GM12892 (cell line): ENCODE measurements around the gene TTF2. TPM values are rescaled to one million over a fixed set of nuclear protein-coding genes. Genes with fewer than 3 reads are reported as not detected.

ENCODE experiments used
- DNase-seq: peaks from one replicate; pipeline ENCODE4 v3.0.0; 2011; ENCODE audit not compliant: insufficient read length
- FAIRE-seq: peaks from 2 replicates; lab custom pipeline; 2011; peaks lifted over from hg19 to GRCh38; lab: Jason Lieb, UNC
- POLR2A ChIP-seq: IDR thresholded peaks from 2 replicates; pipeline ENCODE4 v1.6.1; 2011; ENCODE audit warnings: low read depth, low read length, control low read depth
- POLR2AphosphoS5 ChIP-seq: IDR thresholded peaks from 2 replicates; pipeline ENCODE4 v1.6.1; 2011; ENCODE audit warnings: low read depth, low read length, control low read depth
- TAF1 ChIP-seq: IDR thresholded peaks from 2 replicates; pipeline ENCODE4 v1.6.1; 2011; ENCODE audit warnings: low read depth, mild to moderate bottlenecking, control low read depth, low read length, borderline replicate concordance
- polyA plus RNA-seq: library from polyadenylated mRNA; unstranded; fragments of >200 nt; gene quantifications from one replicate; pipeline ENCODE4 v1.2.1, GENCODE V29; 2012; ENCODE audit warnings: missing spikeins, inconsistent platforms; ENCODE audit not compliant: missing spikeins

The TTF2 gene
- polyA plus RNA-seq = 96.2 TPM

DNA sequence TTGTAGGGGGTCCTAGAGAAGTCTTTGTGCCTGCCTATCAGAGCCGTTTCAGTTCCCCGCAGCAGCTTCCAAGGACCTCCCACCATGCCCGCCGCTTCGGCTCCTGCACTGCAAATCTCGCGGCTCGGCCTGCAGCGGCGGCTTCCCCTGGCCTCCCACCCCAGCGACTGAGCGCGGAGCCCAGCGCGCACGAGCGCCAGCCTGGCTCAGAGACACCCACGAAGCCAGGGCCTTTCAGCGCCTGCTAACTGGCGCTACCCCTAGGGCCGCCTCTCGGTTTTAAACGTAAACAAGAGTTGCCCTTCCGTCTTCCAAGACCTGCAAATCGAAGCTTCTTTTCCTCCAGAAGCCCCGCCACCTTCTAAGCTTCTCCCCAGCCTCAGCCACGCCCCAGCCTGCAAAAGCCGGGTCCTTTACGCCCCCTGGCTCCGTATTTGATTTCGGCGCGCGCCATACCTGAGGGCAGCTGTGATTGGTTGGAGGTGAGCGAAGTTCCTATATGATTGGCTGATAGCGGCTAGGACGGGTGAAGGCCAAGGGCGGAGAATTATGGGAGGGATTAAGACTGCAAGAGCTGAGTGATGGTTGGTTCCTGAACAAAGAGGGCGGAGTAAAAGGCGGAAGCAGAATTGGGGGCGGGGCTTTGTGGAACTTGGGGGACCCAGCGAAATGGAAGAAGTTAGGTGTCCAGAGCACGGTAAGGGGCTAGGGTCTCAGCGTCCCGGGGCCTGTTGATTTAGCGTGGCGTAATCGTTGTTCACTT lies at the start of gene TTF2:
TTF2 (plus strand) TSS at position 649 of the 763 bp plus-strand sequence; CDS start at position 670, 21 bp downstream.
- FAIRE-seq = peak; percentile 90
- TF ChIP-seq POLR2A (peak; percentile 87), POLR2AphosphoS5 (peak; percentile 86; the same call in 1 of the 2 replicates), TAF1 (peak; percentile 76)

DNA sequence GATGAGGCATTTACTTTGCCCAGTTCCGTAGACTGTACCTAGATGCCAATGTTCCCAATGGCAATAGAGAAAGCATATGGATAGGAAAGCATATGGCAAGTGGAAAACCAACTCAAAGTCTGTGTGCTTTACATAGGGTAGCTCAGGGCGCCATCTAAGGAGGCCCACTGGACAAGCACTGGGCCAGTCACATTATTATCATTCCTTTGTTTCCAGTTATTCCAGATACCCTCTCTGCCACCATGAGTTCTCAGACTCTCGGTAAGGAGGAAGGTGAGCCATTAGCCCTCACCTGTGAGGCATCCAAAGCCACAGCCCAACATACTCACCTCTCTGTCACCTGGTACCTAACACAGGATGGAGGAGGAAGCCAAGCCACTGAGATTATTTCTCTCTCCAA lies 48.8 kb upstream of the TTF2 start:
- no peak for DNase-seq
- no peak for FAIRE-seq
- TF ChIP-seq POLR2A = no peak
- no peak for TF ChIP-seq POLR2AphosphoS5

More for the DNA sequence above, at the start of gene TTF2:
- peak; percentile 86 for DNase-seq

DNA sequence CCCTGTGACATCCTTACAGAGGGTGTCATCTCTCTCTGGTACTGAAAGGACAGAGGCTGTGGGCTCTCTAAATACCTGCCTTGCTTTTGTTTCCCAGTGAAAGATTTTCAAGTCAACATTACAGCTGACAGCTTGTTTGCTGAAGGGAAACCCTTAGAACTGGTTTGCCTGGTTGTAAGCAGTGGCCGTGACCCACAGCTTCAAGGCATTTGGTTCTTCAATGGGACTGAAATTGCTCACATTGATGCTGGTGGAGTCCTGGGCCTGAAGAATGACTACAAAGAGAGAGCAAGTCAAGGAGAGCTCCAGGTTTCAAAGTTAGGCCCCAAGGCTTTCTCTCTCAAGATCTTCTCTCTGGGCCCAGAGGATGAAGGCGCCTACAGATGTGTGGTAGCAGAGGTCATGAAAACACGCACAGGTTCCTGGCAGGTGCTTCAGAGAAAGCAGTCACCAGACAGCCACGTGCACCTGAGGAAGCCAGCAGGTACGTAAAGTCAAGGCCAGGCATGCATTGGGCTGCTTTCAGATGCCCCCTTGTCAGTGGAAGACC lies 46.7 kb upstream of the TTF2 start:
- DNase-seq (no peak), FAIRE-seq (no peak)
- no peak for TF ChIP-seq POLR2A
- no peak for TF ChIP-seq POLR2AphosphoS5
- TF ChIP-seq TAF1 = no peak

DNA sequence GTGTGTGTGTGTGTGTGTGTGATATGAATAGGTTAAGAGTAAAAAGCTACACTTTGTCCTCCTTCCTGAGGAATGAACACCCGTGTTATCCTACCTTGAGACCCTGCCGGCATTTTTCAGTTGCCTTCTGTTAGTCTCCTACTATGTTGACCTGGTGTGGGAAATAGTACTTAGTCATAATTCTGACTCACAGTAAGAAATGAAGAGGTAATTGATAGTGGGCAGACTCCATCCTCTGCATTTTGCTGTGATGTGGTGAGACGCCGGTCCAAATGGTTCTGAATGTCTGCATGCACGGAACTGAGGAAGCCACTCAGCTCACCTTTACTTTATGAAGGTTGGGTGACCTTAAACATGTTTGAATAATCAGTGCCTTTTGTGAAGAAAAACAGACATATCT lies 45.9 kb upstream of the TTF2 start:
- DNase-seq = no peak
- TF ChIP-seq TAF1 (no peak), POLR2AphosphoS5 (no peak), POLR2A (no peak)
- FAIRE-seq = no peak

DNA sequence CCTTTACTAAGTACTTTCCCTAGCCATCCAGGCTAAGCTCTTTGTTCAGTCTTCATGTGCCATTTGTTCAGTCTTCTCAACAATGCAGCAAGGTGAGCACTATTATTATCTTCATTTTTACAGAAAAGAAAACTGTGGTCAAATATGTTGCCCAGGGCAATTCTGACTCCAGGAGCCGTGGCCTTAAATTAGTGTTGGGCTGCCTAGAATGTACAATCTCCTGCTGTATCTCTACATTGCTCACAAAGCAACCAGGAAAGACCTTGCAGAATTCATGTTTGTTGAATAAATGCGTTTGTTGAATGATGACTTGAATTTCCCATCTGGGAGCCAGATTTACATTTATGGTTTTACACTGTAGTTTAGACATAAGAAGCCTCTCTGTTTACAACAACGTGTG lies 44.4 kb upstream of the TTF2 start:
- TF ChIP-seq TAF1 (no peak), POLR2AphosphoS5 (no peak), POLR2A (no peak)
- FAIRE-seq (peak; percentile 24), DNase-seq (no peak)

DNA sequence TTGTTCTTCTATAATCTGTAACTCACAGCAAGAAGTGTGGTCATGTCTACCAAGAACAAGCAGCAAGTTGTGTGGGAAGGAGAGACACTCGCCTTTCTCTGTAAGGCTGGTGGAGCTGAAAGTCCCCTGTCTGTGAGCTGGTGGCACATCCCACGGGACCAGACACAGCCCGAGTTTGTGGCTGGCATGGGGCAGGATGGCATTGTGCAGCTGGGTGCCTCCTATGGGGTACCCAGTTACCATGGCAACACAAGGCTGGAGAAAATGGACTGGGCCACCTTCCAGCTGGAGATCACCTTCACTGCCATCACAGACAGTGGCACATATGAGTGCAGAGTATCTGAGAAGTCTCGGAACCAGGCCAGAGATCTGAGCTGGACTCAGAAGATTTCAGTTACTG lies 43.1 kb upstream of the TTF2 start:
- no peak for TF ChIP-seq POLR2A
- TF ChIP-seq POLR2AphosphoS5 = no peak
- TF ChIP-seq TAF1 = no peak
- DNase-seq (no peak), FAIRE-seq (no peak)

DNA sequence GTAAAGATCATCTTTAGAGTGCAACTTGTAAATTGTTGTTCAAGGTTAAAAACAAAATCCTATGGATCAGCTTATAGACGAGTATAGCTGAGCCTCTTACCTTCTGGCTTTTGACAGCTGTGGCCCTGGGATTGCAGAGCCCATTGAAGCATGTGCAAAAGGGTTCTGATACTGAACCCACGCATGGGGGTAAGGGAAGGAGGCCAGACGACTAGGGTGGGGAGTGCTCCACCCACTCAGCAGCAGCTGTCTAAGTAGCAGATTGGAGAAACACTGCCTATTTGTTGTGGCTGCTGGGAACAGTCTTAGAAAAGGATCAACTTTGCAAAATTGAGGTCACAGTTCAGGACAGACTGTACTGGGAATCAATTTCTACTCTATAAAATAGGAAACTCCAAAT lies 42.5 kb upstream of the TTF2 start:
- no peak for TF ChIP-seq TAF1
- no peak for TF ChIP-seq POLR2AphosphoS5
- TF ChIP-seq POLR2A = no peak
- DNase-seq = no peak

DNA sequence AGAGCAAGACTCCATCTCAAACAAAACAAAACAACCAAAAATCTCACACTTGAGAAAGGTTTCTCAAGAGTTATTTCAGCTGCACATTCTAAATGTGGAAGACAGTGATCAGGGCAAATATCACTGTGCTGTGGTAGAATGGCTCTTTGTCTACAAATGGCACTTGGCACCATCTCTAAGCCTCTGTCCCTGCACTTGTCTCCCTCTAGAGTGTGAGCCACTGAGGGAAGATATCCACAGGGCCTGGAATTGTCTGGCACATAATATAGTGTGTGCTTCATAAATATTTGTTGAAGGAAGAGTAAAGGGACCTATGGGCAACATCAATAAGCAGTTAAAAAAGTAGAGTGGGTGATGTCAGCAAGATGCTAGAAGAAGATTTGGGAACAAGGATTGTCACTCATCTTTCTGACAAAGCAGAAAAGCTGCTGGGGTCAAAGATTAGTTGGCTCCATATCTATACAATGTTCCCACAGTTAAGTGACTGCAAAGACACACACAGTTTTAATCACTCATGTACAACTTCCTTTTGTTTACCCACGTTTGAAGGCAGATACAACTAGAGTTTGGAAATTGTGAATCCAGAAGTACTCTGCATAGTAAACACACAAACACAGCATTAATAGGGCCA lies 39.5 kb upstream of the TTF2 start:
- FAIRE-seq (no peak), DNase-seq (no peak)
- TF ChIP-seq TAF1 (no peak), POLR2A (no peak), POLR2AphosphoS5 (no peak)

More for the DNA sequence above, 42.5 kb upstream of the TTF2 start:
- FAIRE-seq = no peak

DNA sequence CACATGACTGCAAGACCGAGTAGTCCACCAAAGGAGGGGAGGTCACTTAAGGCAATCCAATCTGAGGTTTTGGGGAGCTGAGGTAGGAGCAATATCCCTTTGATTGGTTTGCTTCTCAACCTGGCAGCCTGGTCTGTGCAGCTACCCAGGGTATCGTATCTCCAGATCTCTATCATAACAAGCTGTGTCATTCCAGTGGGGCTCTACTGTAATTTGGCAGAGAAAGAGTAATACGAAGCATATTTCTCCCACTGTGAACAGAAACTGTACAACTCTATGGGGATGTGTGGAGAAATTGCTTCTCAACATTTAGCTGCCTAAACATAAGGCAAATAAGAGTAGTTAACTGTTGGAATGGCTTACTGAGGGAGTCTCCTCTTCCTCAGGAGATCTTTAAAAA lies 38.0 kb upstream of the TTF2 start:
- no peak for FAIRE-seq
- no peak for TF ChIP-seq POLR2A
- TF ChIP-seq POLR2AphosphoS5 = no peak
- TF ChIP-seq TAF1 = no peak
- no peak for DNase-seq

DNA sequence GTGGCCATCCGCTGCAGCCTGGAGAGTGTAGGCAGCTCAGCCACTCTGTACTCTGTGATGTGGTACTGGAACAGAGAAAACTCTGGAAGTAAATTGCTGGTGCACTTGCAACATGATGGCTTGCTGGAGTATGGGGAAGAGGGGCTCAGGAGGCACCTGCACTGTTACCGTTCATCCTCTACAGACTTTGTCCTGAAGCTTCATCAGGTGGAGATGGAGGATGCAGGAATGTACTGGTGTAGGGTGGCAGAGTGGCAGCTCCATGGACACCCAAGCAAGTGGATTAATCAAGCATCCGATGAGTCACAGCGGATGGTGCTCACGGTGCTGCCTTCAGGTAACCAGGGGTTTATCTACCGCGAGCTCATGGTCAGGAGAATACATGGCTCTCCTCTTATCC lies 34.6 kb upstream of the TTF2 start:
- DNase-seq (no peak), FAIRE-seq (no peak)
- TF ChIP-seq TAF1 (no peak), POLR2AphosphoS5 (no peak), POLR2A (no peak)

DNA sequence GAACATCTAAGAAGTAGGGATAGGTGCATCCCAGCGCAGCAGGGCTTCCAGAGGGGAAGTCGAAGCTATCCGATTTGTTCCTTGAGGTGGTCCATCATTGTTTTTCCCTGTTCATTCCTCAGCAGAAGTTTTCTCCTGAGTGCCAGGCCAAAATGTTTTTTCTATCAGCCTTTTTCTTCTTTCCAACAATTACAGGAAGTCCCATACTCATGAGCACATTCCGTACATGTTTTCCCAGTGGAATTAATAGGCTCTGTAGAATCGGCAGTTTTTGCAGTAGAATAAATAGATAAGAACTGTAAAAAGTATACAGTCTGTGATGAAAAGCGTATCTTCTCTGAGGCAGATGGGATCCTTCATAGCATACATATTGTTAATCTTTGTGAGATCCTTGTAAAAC lies 33.8 kb upstream of the TTF2 start:
- FAIRE-seq = no peak
- DNase-seq = no peak
- TF ChIP-seq TAF1 (no peak), POLR2AphosphoS5 (no peak), POLR2A (no peak)
